ENCODE results near the gene DCANP1.

The DCANP1 gene

GRCh38 chr5:135460246-135461033, 13.3 kb upstream of the DCANP1 start:
- no peak overlapping the region for H3K4me3 ChIP-seq (ENCODE audit: low read length, poor library complexity, severe bottlenecking)
- H3K27me3 ChIP-seq (ENCODE audit: insufficient read depth, low read length, poor library complexity, severe bottlenecking): no peaks in the 10 kb centered on the region
- TF ChIP-seq CTCF (conservative IDR thresholded peaks at IDR 0.05; ENCODE audit: low read length): no peak
- no peak for TF ChIP-seq EZH2phosphoT487 (IDR thresholded peaks at IDR 0.05; ENCODE audit: borderline replicate concordance)

GRCh38 chr5:135458921-135459331, 11.8 kb upstream of the DCANP1 start:
- no peak overlapping the region for H3K4me2 ChIP-seq (ENCODE audit: low read depth, low read length, poor library complexity, severe bottlenecking)
- H3F3A ChIP-seq (ENCODE audit: low read depth): no peaks in the 10 kb centered on the region
- H3K9me3 ChIP-seq (ENCODE audit: insufficient read depth, low read depth, low read length): no peaks in the 10 kb centered on the region
- no peaks in the 10 kb centered on the region for H4K20me1 ChIP-seq (ENCODE audit: insufficient read depth, low read length, poor library complexity, severe bottlenecking)
- no peaks in the 10 kb centered on the region for H3K9me2 ChIP-seq (replicated peaks; ENCODE audit: low read depth, low read length)
- H3K4me1 ChIP-seq (ENCODE audit: insufficient read depth, low read length, poor library complexity, severe bottlenecking): no peaks in the 10 kb centered on the region
- no peak for TF ChIP-seq CTCF (conservative IDR thresholded peaks at IDR 0.05; ENCODE audit: low read length)
- no peak for TF ChIP-seq EZH2phosphoT487 (IDR thresholded peaks at IDR 0.05; ENCODE audit: borderline replicate concordance)
- no peaks in the 10 kb centered on the region for H3K79me2 ChIP-seq (ENCODE audit: insufficient read depth, low read length)
- H2AFZ ChIP-seq (ENCODE audit: low read length): no peak overlapping the region
- H3K27me3 ChIP-seq (ENCODE audit: insufficient read depth, low read length, poor library complexity, severe bottlenecking): no peaks in the 10 kb centered on the region
- no peak overlapping the region for H3K4me3 ChIP-seq (ENCODE audit: low read length, poor library complexity, severe bottlenecking)
- no peak overlapping the region for H3K9ac ChIP-seq (ENCODE audit: low read depth, low read length, poor library complexity, severe bottlenecking)
- no peaks in the 10 kb centered on the region for H3K36me3 ChIP-seq (ENCODE audit: insufficient read depth, low read length)

More at GRCh38 chr5:135460246-135461033, 13.3 kb upstream of the DCANP1 start:
- no peaks in the 10 kb centered on the region for H3K9me2 ChIP-seq (replicated peaks; ENCODE audit: low read depth, low read length)
- H2AFZ ChIP-seq (ENCODE audit: low read length): no peak overlapping the region
- no peak overlapping the region for H3K4me2 ChIP-seq (ENCODE audit: low read depth, low read length, poor library complexity, severe bottlenecking)
- no peaks in the 10 kb centered on the region for H3K36me3 ChIP-seq (ENCODE audit: insufficient read depth, low read length)
- H3K9ac ChIP-seq (ENCODE audit: low read depth, low read length, poor library complexity, severe bottlenecking): no peak overlapping the region
- no peaks in the 10 kb centered on the region for H4K20me1 ChIP-seq (ENCODE audit: insufficient read depth, low read length, poor library complexity, severe bottlenecking)
- no peaks in the 10 kb centered on the region for H3K4me1 ChIP-seq (ENCODE audit: insufficient read depth, low read length, poor library complexity, severe bottlenecking)
- no peaks in the 10 kb centered on the region for H3K79me2 ChIP-seq (ENCODE audit: insufficient read depth, low read length)
- no peaks in the 10 kb centered on the region for H3F3A ChIP-seq (ENCODE audit: low read depth)
- no peaks in the 10 kb centered on the region for H3K9me3 ChIP-seq (ENCODE audit: insufficient read depth, low read depth, low read length)

- Histone ChIP-seq H2AFZ (ENCODE audit: low read length) (no peak overlapping the region), H4K20me1 (ENCODE audit: insufficient read depth, low read length, poor library complexity, severe bottlenecking) (no peaks in the 10 kb centered on the region), H3K36me3 (ENCODE audit: insufficient read depth, low read length) (no peaks in the 10 kb centered on the region), H3K27me3 (ENCODE audit: insufficient read depth, low read length, poor library complexity, severe bottlenecking) (no peaks in the 10 kb centered on the region), H3K4me3 (ENCODE audit: low read length, poor library complexity, severe bottlenecking) (no peak overlapping the region), H3K9ac (ENCODE audit: low read depth, low read length, poor library complexity, severe bottlenecking) (no peak overlapping the region), H3K4me2 (ENCODE audit: low read depth, low read length, poor library complexity, severe bottlenecking) (no peak overlapping the region), H3K79me2 (ENCODE audit: insufficient read depth, low read length) (no peaks in the 10 kb centered on the region), H3K9me2 (replicated peaks; ENCODE audit: low read depth, low read length) (no peaks in the 10 kb centered on the region), H3F3A (ENCODE audit: low read depth) (no peaks in the 10 kb centered on the region), H3K4me1 (ENCODE audit: insufficient read depth, low read length, poor library complexity, severe bottlenecking) (no peaks in the 10 kb centered on the region), H3K9me3 (ENCODE audit: insufficient read depth, low read depth, low read length) (no peaks in the 10 kb centered on the region)
- TF ChIP-seq EZH2phosphoT487 (IDR thresholded peaks at IDR 0.05; ENCODE audit: borderline replicate concordance) (no peak), CTCF (conservative IDR thresholded peaks at IDR 0.05; ENCODE audit: low read length) (no peak)
These were observed 11.2 kb upstream of the DCANP1 start for GRCh38 chr5:135458356-135458755.

Data from Loucy (cell line).